PC-9 (cell line): ENCODE data around the gene LUZP2. TPM values are rescaled to one million over a fixed set of nuclear protein-coding genes. Genes with fewer than 3 reads are reported as not detected.

Source experiments
- BruUV-seq: library from RNA; stranded (reverse); fragments of 400-500 nt; replicated peaks from 2 replicates; lab custom pipeline; 2021; lab: Mats Ljungman, UMichigan
- CTCF ChIA-PET: fragments of 300-600 bp; sonication (Branson Sonifier 250); formaldehyde crosslinking; loops from one replicate; lab custom pipeline; 2022; ENCODE audit warnings: antibody characterized with exemption; lab: Charles Lee
- POLR2A ChIA-PET: fragments of 300-600 bp; sonication (Branson Sonifier 250); formaldehyde crosslinking; loops from one replicate; lab custom pipeline; 2022; ENCODE audit warnings: antibody characterized with exemption; ENCODE audit not compliant: unreplicated experiment; lab: Charles Lee
- DNase-seq, 2 experiments: peaks; one replicate each; pipeline versions ENCODE4 v3.0.0 to v3.0.0-alpha.2; 2015 to 2022; ENCODE audit warnings: mixed read lengths in 1 of 2
- H2AFZ ChIP-seq: fragments of 200-600 bp; sonication (generic); 2 replicates; pipeline ENCODE4 v1.8.1; 2017; ENCODE audit warnings: antibody characterized with exemption
- H3F3A ChIP-seq: fragments of 200-600 bp; sonication (generic); 2 replicates; pipeline ENCODE4 v1.8.1; 2017; ENCODE audit warnings: antibody characterized with exemption, mild to moderate bottlenecking, low read depth; ENCODE audit not compliant: insufficient read depth
- H3K27ac ChIP-seq: fragments of 200-600 bp; sonication (generic); 2 replicates; pipeline ENCODE4 v1.6.1; 2016; ENCODE audit warnings: mixed run types
- H3K27me3 ChIP-seq: fragments of 200-600 bp; sonication (generic); 2 replicates; pipeline ENCODE4 v1.6.1; 2016; ENCODE audit warnings: low read depth, mixed run types; ENCODE audit not compliant: insufficient read depth
- H3K36me3 ChIP-seq: fragments of 200-600 bp; sonication (generic); 2 replicates; pipeline ENCODE4 v1.6.1; 2016; ENCODE audit warnings: low read depth, mixed run types
- H3K4me1 ChIP-seq: fragments of 200-600 bp; sonication (generic); replicated peaks from 2 replicates; pipeline ENCODE4 v1.6.1; 2016; ENCODE audit warnings: mixed run types; ENCODE audit not compliant: insufficient read depth
- H3K4me2 ChIP-seq: fragments of 200-600 bp; sonication (generic); 2 replicates; pipeline ENCODE4 v1.6.1; 2017; ENCODE audit warnings: mixed run types
- H3K4me3 ChIP-seq: fragments of 200-600 bp; sonication (generic); 2 replicates; pipeline ENCODE4 v1.6.1; 2016; ENCODE audit warnings: mixed run types
- H3K79me2 ChIP-seq: fragments of 200-600 bp; sonication (generic); 2 replicates; pipeline ENCODE4 v1.6.1; 2017; ENCODE audit warnings: low read depth, mixed run types
- H3K9me2 ChIP-seq: fragments of 200-600 bp; sonication (generic); 2 replicates; pipeline ENCODE4 v1.8.1; 2017; ENCODE audit warnings: mild to moderate bottlenecking; ENCODE audit not compliant: insufficient read depth
- H3K9me3 ChIP-seq: fragments of 200-600 bp; sonication (generic); 2 replicates; pipeline ENCODE4 v1.8.1; 2016; ENCODE audit warnings: low read depth; ENCODE audit not compliant: insufficient read depth
- H4K20me1 ChIP-seq: fragments of 200-600 bp; sonication (generic); 2 replicates; pipeline ENCODE4 v1.8.1; 2017; ENCODE audit not compliant: insufficient read depth
- CTCF ChIP-seq: fragments of 200-600 bp; sonication (generic); conservative IDR thresholded peaks from 2 replicates; pipeline ENCODE4 v1.6.1; 2017; ENCODE audit warnings: mixed run types, antibody characterized with exemption, mild to moderate bottlenecking, moderate library complexity
- EZH2 ChIP-seq: fragments of 200-600 bp; sonication (generic); IDR thresholded peaks from 2 replicates; pipeline ENCODE4 v1.8.0; 2017; ENCODE audit warnings: antibody characterized with exemption, low read depth
- intact Hi-C: fragments of 100-400 bp; cut with micrococcal nuclease; formaldehyde crosslinking; loops from one replicate; pipeline ENCODE4 v1.10.0; 2022; ENCODE audit not compliant: unreplicated experiment
- total RNA-seq: library from RNA; stranded (reverse); gene quantifications from 2 replicates; pipeline ENCODE4 v1.2.3, GENCODE V29; 2021

The LUZP2 gene
- total RNA-seq, 1 experiment from 2014 or later = 0.15 TPM

DNA sequence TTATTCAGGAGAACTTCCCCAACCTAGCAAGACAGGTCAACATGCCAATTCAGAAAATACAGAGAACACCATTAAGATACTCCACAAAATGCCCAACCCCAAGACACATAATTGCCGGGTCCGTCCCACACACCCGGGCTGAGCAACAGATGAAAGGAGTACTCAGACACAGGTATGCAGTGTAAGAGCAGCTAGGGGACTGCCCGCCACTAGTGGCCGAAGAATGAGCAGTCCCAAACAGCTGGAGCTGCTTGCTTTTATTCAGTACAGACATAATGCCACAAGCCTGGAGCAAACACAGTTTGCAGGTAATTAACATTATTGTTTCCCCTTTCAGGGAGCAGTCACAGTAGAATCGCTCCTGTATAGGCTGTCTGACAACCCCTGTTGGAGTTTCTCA lies 364.6 kb downstream of the LUZP2 start:
- Histone ChIP-seq H3K36me3 (no peaks in the 10 kb centered on the region), H3K4me2 (no peak overlapping the region), H3K27me3 (no peaks in the 10 kb centered on the region), H4K20me1 (no peaks in the 10 kb centered on the region), H3K4me3 (no peak overlapping the region), H3K79me2 (no peaks in the 10 kb centered on the region), H3K9me2 (no peaks in the 10 kb centered on the region), H2AFZ (no peak overlapping the region), H3F3A (no peaks in the 10 kb centered on the region), H3K4me1 (no peaks in the 10 kb centered on the region), H3K9me3 (no peaks in the 10 kb centered on the region; the same call in 1 of the 2 replicates), H3K27ac (no peak overlapping the region)
- POLR2A ChIA-PET = no interaction called here
- BruUV-seq = no TSS peak
- intact Hi-C loops = no loop called here
- CTCF ChIA-PET = no interaction called here
- TF ChIP-seq CTCF (no peak), EZH2 (no peak)
- no peak for DNase-seq

GRCh38 chr11:24866743-24867142 lies 369.9 kb downstream of the LUZP2 start:
- no peak overlapping the region for H2AFZ ChIP-seq
- no peaks in the 10 kb centered on the region for H3K9me2 ChIP-seq
- no peaks in the 10 kb centered on the region for H3K27me3 ChIP-seq
- DNase-seq = no peak
- H3K36me3 ChIP-seq = no peaks in the 10 kb centered on the region
- no TSS peak for BruUV-seq
- H3K79me2 ChIP-seq = no peaks in the 10 kb centered on the region
- H3K4me3 ChIP-seq = no peak overlapping the region
- no peaks in the 10 kb centered on the region for H3K4me1 ChIP-seq
- H4K20me1 ChIP-seq = no peaks in the 10 kb centered on the region
- no peaks in the 10 kb centered on the region for H3F3A ChIP-seq
- no peak overlapping the region for H3K4me2 ChIP-seq
- H3K27ac ChIP-seq = no peak overlapping the region
- intact Hi-C loops = no loop called here
- TF ChIP-seq CTCF (no peak), EZH2 (no peak)
- ChIA-PET POLR2A (no interaction called here), CTCF (no interaction called here)
- H3K9me3 ChIP-seq = no peaks in the 10 kb centered on the region

DNA sequence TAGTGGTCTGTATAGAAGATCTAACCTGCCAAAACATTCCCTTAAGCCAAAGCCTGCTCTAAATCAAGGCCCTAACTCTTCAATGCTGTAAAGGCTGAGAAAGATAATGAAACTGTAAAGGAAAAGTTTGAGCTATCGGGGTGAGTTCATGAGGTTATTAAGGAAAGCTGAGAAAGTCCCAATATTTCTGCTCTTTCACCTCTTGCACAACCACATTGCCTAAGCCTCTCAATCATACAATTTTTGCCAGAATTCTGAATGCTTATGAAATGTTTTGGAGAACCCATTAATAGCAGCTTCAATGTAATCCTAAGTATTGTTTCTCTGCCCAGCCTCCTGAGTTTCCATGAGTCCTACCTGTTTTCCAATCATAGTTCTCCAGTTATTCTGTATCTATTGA lies 373.2 kb downstream of the LUZP2 start:
- Histone ChIP-seq H3K27ac (no peak overlapping the region), H3K9me2 (no peaks in the 10 kb centered on the region), H3K79me2 (no peaks in the 10 kb centered on the region), H3K9me3 (no peaks in the 10 kb centered on the region), H3K4me2 (no peak overlapping the region), H3K27me3 (no peaks in the 10 kb centered on the region), H2AFZ (no peak overlapping the region), H3K4me1 (no peaks in the 10 kb centered on the region), H4K20me1 (no peaks in the 10 kb centered on the region), H3K36me3 (no peaks in the 10 kb centered on the region), H3K4me3 (no peak overlapping the region), H3F3A (no peaks in the 10 kb centered on the region)
- POLR2A ChIA-PET = interaction anchor here (0.6 kb wide), 1 partner anchor 63 kb away, joined by 4 read pairs; no protein-coding TSS in a partner anchor
- TF ChIP-seq EZH2 (no peak), CTCF (no peak)
- DNase-seq = no peak
- CTCF ChIA-PET = no interaction called here
- intact Hi-C loops = no loop called here
- no TSS peak for BruUV-seq
